Caco-2 (cell line): ENCODE results near the gene ARRB2. TPM values are rescaled to one million over a fixed set of nuclear protein-coding genes. Genes with fewer than 3 reads are reported as not detected.

Experiments used
- Bru-seq: library from RNA; stranded (reverse); fragments of 400-500 nt; gene quantifications from one replicate; lab custom pipeline; 2021; lab: Mats Ljungman, UMichigan
- BruChase-seq, 2 experiments: library from RNA; stranded (reverse); fragments of 400-500 nt; gene quantifications; one replicate each; lab custom pipeline; 2021; lab: Mats Ljungman, UMichigan
- BruUV-seq: library from RNA; stranded (reverse); fragments of 400-500 nt; replicated peaks from 2 replicates; lab custom pipeline; 2021; lab: Mats Ljungman, UMichigan
- CTCF ChIA-PET: fragments of 300-600 bp; sonication (Branson Sonifier 250); formaldehyde crosslinking; loops from one replicate; lab custom pipeline; 2022; ENCODE audit warnings: antibody characterized with exemption; lab: Charles Lee
- POLR2A ChIA-PET: fragments of 300-600 bp; sonication (Branson Sonifier 250); formaldehyde crosslinking; loops from one replicate; lab custom pipeline; 2022; ENCODE audit warnings: antibody characterized with exemption; lab: Charles Lee
- DNase-seq, 2 experiments: peaks; one replicate each; pipeline versions ENCODE4 v3.0.0 to v3.0.0-alpha.2; 2020 to 2022
- H3K27me3 ChIP-seq: replicated peaks from 2 replicates; pipeline ENCODE4 v1.6.0; 2011; ENCODE audit warnings: low read length; ENCODE audit not compliant: control insufficient read depth, insufficient read depth
- H3K36me3 ChIP-seq: 2 replicates; pipeline ENCODE4 v1.5.1; 2011; ENCODE audit warnings: low read length; ENCODE audit not compliant: control insufficient read depth, insufficient read depth
- H3K4me1 ChIP-seq: fragments of 250-450 bp; sonication (Bioruptor Pico); 2 replicates; pipeline ENCODE4 v1.5.1; 2020; ENCODE audit warnings: mild to moderate bottlenecking
- H3K4me3 ChIP-seq: 2 replicates; pipeline ENCODE4 v1.5.1; 2011; ENCODE audit warnings: low read depth, mild to moderate bottlenecking, control low read depth, low read length
- H3K9me3 ChIP-seq: fragments of 250-450 bp; sonication (Bioruptor Pico); 2 replicates; pipeline ENCODE4 v1.5.1; 2020; ENCODE audit warnings: mild to moderate bottlenecking, moderate library complexity
- H3K27ac Mint-ChIP-seq: one replicate; pipeline ENCODE4 v1.8.0; 2022; ENCODE audit warnings: mixed read lengths; ENCODE audit not compliant: unreplicated experiment
- H3K27me3 Mint-ChIP-seq: one replicate; pipeline ENCODE4 v1.8.0; 2022; ENCODE audit warnings: mixed read lengths; ENCODE audit not compliant: insufficient read depth, unreplicated experiment
- H3K36me3 Mint-ChIP-seq: one replicate; pipeline ENCODE4 v1.8.0; 2022; ENCODE audit warnings: mild to moderate bottlenecking, mixed read lengths; ENCODE audit not compliant: insufficient read depth, unreplicated experiment
- H3K4me1 Mint-ChIP-seq: one replicate; pipeline ENCODE4 v1.8.0; 2022; ENCODE audit warnings: low read depth, mixed read lengths; ENCODE audit not compliant: unreplicated experiment
- H3K4me3 Mint-ChIP-seq: one replicate; pipeline ENCODE4 v1.8.0; 2022; ENCODE audit warnings: mild to moderate bottlenecking, moderate library complexity, mixed read lengths; ENCODE audit not compliant: unreplicated experiment
- H3K9me3 Mint-ChIP-seq: one replicate; pipeline ENCODE4 v1.8.0; 2022; ENCODE audit warnings: mixed read lengths; ENCODE audit not compliant: unreplicated experiment
- intact Hi-C: fragments of 100-400 bp; cut with micrococcal nuclease; formaldehyde crosslinking; loops from one replicate; pipeline ENCODE4 v1.10.0; 2022; ENCODE audit not compliant: unreplicated experiment
- long read RNA-seq: library from polyadenylated mRNA; stranded (forward); transcript quantifications from one replicate; pipeline ENCODE4 v2.0.0, GENCODE V29; 2022
- total RNA-seq: library from RNA; stranded (reverse); gene quantifications from 2 replicates; pipeline ENCODE4 v1.2.3, GENCODE V29; 2022
- TF ChIP-seq, protein P1 (sequence below), 2 experiments: fragments of 200-600 bp in 1 of 2; IDR thresholded peaks; 1 replicate in 1 of 2; 2 replicates in 1 of 2; pipeline versions ENCODE4 v1.5.1 to v1.8.0; 2011 to 2022; ENCODE audit warnings: antibody characterized with exemption in 1 of 2, control low read depth in 1 of 2, inconsistent platforms in 1 of 2, low read depth in 1 of 2, low read length in 1 of 2, mild to moderate bottlenecking in 1 of 2, moderate library complexity in 1 of 2; ENCODE audit not compliant: insufficient read depth in 1 of 2, severe bottlenecking in 1 of 2, unreplicated experiment in 1 of 2

Gene ARRB2
- 37.1 and 37.8 TPM in 2 replicates for total RNA-seq
- percentile 53 among the genes with signal in this experiment for Bru-seq, nascent RNA
- BruChase-seq, experiment 1, labeled RNA remaining after a 2-hour chase = percentile 61 among the genes with signal in this experiment
- percentile 67 among the genes with signal in this experiment for BruChase-seq, experiment 2, labeled RNA remaining after a 6-hour chase
- long read RNA-seq, transcript ARRB2-201 (15 exons, 1,895 nt) = minor isoform, 6 of 22 reads
- long read RNA-seq, transcript ARRB2-216 (14 exons, 1,348 nt) = major isoform, 11 of 22 reads
- long read RNA-seq, partial matches to known transcripts = 1 of 22 reads
- long read RNA-seq, other reads (novel, unspliced or antisense) = 4 of 22 reads

DNA sequence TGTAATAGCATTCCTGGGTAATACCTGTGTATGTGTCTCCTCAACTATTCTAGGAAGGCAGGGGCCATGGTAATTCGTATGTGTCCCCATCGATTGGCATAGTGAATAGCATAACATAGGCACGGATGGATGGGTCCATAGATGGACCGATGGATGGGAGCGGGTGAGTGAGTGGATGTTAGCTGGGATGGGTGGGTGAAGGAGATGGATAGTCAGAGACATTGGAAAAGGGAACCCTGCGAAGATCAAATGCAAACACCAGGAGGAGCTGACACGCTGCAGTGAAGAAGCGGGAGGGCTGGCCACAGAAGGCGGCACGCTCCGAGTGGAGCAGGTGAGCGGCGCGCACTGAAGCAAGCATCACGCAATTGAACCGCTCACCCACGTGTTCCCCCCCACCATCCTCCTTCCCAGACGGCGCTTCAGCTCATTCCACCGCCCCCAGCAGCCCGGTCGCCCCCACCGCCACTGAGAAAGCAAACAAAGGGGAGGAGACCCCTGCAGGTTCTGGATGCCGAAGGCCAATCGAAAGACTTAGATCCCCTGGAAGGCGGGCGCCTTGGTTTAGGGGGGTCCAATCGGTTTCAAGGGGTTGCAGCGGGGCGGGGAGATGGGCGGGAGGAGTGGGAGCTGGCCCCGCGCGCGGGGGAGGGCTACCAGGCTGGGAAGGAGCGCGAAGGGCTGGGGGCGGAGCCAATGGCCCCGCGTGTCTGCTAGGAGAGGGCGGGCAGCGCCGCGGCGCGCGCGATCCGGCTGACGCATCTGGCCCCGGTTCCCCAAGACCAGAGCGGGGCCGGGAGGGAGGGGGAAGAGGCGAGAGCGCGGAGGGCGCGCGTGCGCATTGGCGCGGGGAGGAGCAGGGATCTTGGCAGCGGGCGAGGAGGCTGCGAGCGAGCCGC is at the start of gene ARRB2:
Gene ARRB2 (plus strand): TSS at position 839 of the 899 bp plus-strand sequence. CDS start 90 bp downstream, outside the sequence.
- no peaks in the 10 kb centered on the region for H3K27me3 ChIP-seq
- Mint-ChIP-seq H3K9me3 (no peaks in the 10 kb centered on the region), H3K4me1 (peaks cover 6% of the 10 kb centered on the region), H3K27me3 (no peaks in the 10 kb centered on the region), H3K36me3 (peaks cover 29% of the 10 kb centered on the region), H3K4me3 (peak within 1 kb of the TSS; percentile 84), H3K27ac (peak within 1 kb of the TSS; percentile 83)
- POLR2A ChIA-PET = interaction anchor here (0.7 to 1.2 kb wide), 6 partner anchors 21 to 86 kb away, joined by 3 to 7 read pairs (median 4); partner anchors contain the start of genes GLTPD2, MED11 and PSMB6
- peak; percentile 95 to 96 for DNase-seq
- intact Hi-C loops = loop anchor here (1.0 kb wide), 2 partner anchors 21 to 179 kb away; partner anchors contain the start of gene MED11
- TF ChIP-seq, protein P1, sequence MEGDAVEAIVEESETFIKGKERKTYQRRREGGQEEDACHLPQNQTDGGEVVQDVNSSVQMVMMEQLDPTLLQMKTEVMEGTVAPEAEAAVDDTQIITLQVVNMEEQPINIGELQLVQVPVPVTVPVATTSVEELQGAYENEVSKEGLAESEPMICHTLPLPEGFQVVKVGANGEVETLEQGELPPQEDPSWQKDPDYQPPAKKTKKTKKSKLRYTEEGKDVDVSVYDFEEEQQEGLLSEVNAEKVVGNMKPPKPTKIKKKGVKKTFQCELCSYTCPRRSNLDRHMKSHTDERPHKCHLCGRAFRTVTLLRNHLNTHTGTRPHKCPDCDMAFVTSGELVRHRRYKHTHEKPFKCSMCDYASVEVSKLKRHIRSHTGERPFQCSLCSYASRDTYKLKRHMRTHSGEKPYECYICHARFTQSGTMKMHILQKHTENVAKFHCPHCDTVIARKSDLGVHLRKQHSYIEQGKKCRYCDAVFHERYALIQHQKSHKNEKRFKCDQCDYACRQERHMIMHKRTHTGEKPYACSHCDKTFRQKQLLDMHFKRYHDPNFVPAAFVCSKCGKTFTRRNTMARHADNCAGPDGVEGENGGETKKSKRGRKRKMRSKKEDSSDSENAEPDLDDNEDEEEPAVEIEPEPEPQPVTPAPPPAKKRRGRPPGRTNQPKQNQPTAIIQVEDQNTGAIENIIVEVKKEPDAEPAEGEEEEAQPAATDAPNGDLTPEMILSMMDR (IDR thresholded peaks at IDR 0.05; ENCODE audit: insufficient read depth in 1 of 2, low read depth in 1 of 2, low read length in 1 of 2, severe bottlenecking in 1 of 2, unreplicated experiment in 1 of 2) = peak in 1 of 2 experiments; percentile 45
- H3K36me3 ChIP-seq = no peaks in the 10 kb centered on the region
- BruUV-seq = no TSS peak
- H3K9me3 ChIP-seq = no peaks in the 10 kb centered on the region
- H3K4me1 ChIP-seq = no peaks in the 10 kb centered on the region; the same call in 1 of the 2 replicates
- peak within 1 kb of the TSS; percentile 66 for H3K4me3 ChIP-seq
- CTCF ChIA-PET = interaction anchor here (0.7 to 2.9 kb wide), 8 partner anchors 21 to 257 kb away, joined by 3 to 19 read pairs (median 4); partner anchors contain the start of genes MED11, PLD2, RNF167 and SLC25A11

DNA sequence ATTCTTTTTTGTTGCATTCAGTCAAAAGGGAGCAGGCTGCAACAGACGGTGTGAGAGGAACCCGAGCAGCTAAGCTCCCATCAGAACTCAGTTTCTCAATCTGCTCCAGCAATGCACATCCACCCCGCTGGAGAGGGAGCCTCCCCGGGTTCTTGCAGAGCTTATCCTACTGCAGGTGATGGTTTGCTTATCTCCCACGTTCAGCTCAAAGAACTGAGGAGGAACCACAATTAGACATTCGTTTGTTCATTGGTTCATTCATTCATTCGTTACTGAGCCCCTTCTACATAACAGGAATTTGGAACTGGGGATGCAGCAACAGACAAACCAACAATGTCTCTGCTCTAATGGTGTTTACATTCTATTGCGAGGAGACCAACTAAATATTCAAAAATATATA is 46.7 kb upstream of the ARRB2 start:
- Mint-ChIP-seq H3K9me3 (no peaks in the 10 kb centered on the region), H3K27ac (no peak overlapping the region), H3K4me3 (no peak overlapping the region), H3K4me1 (peaks cover 1% of the 10 kb centered on the region), H3K27me3 (no peaks in the 10 kb centered on the region), H3K36me3 (peaks cover 6% of the 10 kb centered on the region)
- no peaks in the 10 kb centered on the region for H3K36me3 ChIP-seq
- no peaks in the 10 kb centered on the region for H3K4me1 ChIP-seq
- no TSS peak for BruUV-seq
- DNase-seq = no peak
- H3K4me3 ChIP-seq = no peak overlapping the region
- no peaks in the 10 kb centered on the region for H3K9me3 ChIP-seq
- ChIA-PET POLR2A (interaction anchor here (0.6 kb wide), 1 partner anchor 115 kb away, joined by 3 read pairs; no protein-coding TSS in a partner anchor), CTCF (no interaction called here)
- intact Hi-C loops = no loop called here
- no peaks in the 10 kb centered on the region for H3K27me3 ChIP-seq
- TF ChIP-seq, protein P1 (IDR thresholded peaks at IDR 0.05; ENCODE audit: insufficient read depth in 1 of 2, low read depth in 1 of 2, low read length in 1 of 2, severe bottlenecking in 1 of 2, unreplicated experiment in 1 of 2) = no peak

DNA sequence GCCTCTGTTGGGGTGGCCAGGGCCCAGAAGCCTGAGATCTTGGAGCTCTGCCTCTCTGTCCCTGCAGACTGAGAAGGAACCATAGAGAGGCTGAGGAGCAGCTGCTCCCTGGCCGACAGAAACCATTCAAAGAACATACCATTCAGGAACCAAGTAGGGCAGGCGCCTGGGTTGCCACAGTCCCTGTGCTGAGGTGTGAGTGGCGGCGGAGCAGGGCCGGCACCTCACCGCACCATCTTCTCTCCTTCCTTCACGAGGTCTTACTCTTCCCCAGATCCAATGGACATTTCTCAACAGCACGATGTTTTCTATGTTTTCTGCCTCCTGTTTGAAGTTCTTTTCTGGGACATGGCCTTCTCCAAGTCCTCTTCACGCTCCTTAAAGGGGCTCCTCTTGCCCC is 46.2 kb upstream of the ARRB2 start:
- Mint-ChIP-seq H3K27ac (no peak overlapping the region), H3K27me3 (no peaks in the 10 kb centered on the region), H3K9me3 (no peaks in the 10 kb centered on the region), H3K4me1 (no peaks in the 10 kb centered on the region), H3K36me3 (peaks cover 6% of the 10 kb centered on the region), H3K4me3 (no peak overlapping the region)
- Histone ChIP-seq H3K27me3 (no peaks in the 10 kb centered on the region), H3K9me3 (no peaks in the 10 kb centered on the region), H3K4me1 (no peaks in the 10 kb centered on the region), H3K36me3 (no peaks in the 10 kb centered on the region), H3K4me3 (no peak overlapping the region)
- BruUV-seq = no TSS peak
- TF ChIP-seq, protein P1 (IDR thresholded peaks at IDR 0.05; ENCODE audit: insufficient read depth in 1 of 2, low read depth in 1 of 2, low read length in 1 of 2, severe bottlenecking in 1 of 2, unreplicated experiment in 1 of 2) = no peak
- POLR2A ChIA-PET = interaction anchor here (0.6 kb wide), 1 partner anchor 115 kb away, joined by 3 read pairs; no protein-coding TSS in a partner anchor
- CTCF ChIA-PET = no interaction called here
- DNase-seq = no peak
- intact Hi-C loops = no loop called here
